Measurements from ENCODE around the gene TARBP2.

DNA sequence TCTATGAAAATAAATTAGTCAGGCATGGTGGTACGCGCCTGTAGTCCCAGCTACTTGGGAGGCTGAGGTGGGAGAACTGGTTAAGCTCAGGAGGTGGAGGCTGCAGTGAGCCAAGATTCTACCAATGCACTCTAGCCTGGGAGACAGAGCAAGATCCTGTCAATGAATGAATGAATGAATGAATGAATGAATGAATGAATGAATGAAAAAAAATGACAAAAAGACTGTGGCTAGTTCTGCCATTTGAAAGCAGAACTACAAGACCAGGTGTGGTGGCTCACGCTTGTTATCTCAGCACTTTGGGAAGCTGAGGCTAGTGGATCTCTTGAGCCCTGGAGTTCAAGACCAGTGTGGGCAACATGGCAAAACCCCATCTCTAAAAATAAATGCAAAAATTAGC is 38.4 kb downstream of the TARBP2 start:
- TF ChIP-seq, protein P1, sequence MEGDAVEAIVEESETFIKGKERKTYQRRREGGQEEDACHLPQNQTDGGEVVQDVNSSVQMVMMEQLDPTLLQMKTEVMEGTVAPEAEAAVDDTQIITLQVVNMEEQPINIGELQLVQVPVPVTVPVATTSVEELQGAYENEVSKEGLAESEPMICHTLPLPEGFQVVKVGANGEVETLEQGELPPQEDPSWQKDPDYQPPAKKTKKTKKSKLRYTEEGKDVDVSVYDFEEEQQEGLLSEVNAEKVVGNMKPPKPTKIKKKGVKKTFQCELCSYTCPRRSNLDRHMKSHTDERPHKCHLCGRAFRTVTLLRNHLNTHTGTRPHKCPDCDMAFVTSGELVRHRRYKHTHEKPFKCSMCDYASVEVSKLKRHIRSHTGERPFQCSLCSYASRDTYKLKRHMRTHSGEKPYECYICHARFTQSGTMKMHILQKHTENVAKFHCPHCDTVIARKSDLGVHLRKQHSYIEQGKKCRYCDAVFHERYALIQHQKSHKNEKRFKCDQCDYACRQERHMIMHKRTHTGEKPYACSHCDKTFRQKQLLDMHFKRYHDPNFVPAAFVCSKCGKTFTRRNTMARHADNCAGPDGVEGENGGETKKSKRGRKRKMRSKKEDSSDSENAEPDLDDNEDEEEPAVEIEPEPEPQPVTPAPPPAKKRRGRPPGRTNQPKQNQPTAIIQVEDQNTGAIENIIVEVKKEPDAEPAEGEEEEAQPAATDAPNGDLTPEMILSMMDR (IDR thresholded peaks at IDR 0.05): no peak
- TF ChIP-seq EP300 (IDR thresholded peaks at IDR 0.05): no peak
